HG02623 (cell line): ENCODE data around the gene KIF21B.
"Not testable (repeated sequence)": the region's sequence is repeated elsewhere in the genome, so short reads cannot be mapped to it uniquely, and the experiment has no call there.

ENCODE experiments used
- ATAC-seq: cut with Tn5 transposase; IDR thresholded peaks from one replicate; pipeline ENCODE4 v1.9.1; 2021; ENCODE audit warnings: moderate library complexity; ENCODE audit not compliant: unreplicated experiment

The KIF21B gene

DNA sequence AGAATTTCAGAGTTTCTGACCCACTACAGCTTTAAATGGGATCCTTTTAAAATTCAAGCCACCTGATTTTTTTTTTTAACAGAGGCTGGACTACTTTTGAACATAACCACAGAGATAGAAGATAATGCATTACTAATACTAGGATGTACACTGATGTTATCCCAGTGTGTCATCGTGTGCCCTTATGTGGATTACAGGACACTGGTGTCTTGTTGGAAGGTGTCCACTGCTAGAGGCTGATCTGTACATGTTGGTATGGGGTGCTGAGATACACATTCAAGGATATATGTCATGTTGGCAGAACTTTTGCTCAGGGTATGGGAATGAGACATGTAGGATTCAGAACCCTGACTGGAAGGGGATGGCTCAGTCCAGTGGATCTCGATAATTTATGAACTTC is 72.5 kb downstream of the KIF21B start:
- no peak for ATAC-seq

DNA sequence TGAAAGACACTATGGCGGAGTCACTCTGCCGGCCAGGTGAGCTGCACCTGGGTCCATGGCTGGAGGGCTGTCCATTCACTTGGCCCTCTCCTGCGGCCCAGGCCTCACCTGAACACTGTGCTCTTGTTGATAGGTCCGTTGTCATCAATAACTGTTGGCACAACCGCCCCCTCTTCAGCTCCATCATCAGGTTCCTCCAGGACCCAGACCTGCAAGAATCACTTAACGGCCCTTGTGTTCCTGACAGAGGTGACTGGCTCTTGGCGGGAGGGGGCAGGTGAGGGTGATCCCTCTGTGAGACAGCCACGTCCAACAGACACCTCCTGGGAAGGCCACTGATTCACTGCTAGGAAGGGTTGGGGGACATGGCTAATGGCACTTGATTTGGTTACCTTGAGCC is 73.9 kb downstream of the KIF21B start:
- no peak for ATAC-seq

DNA sequence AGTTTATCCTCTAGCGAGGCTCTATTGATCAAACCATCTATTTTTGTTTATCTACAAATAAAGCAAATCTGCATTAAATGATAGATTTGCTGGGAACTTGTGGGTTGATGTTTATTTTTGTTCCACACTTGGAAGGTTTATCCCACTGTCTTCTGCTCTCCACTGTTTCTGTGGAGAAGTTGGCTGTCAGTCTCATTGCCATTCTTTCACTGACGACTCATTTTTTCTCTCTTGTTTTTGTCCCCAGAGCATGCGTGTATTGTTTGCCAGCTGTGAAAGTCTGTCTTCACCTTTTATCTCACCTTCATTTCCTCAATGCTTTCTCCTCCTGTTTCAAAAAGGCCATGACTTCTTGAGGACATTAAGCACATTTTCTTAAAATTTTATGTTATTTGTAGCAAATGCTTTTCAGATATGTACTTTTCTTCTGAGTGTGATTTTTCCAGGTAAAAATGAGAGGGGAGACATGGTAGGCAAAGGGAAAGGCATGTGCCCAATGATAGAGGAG is 76.4 kb downstream of the KIF21B start:
- ATAC-seq: no peak

DNA sequence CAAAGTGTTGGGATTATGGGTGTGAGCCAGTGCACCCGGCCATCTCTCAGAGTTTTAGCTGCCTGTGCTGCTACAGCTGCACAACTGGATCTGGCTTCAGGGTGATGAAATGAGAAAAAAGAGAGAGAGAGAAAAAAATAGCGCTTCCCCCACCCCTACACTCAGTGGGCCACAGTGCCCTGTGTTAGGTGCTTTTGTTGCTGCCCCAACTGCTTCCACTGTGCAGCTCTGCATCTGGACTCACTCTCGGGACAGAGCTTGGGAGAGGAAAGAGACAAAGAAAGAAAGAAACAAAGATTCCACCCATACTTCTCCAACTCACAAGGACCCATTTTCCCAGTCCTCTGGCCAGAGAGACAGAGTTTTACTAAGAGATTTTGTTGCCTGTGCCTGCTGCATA is 78.4 kb downstream of the KIF21B start:
- no peak for ATAC-seq

DNA sequence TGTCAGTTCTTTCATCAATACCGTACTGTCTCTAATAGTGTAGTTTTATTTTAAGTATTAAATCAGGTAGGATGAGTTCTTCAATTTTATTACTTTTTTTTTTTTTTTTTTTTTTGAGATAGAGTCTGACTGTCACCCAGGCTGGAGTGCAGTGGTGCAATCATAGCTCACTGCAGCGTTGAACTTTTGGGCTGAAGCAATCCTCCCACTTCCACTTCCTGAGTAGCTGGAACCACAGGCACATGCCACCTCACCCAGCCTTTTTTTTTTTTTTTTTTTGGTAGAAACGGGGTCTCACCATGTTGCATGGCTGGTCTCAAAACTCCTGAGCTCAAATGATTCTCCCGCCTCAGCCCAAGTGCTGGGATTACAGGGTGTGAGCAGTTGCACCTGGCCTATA is 84.6 kb downstream of the KIF21B start:
- ATAC-seq: no peak

DNA sequence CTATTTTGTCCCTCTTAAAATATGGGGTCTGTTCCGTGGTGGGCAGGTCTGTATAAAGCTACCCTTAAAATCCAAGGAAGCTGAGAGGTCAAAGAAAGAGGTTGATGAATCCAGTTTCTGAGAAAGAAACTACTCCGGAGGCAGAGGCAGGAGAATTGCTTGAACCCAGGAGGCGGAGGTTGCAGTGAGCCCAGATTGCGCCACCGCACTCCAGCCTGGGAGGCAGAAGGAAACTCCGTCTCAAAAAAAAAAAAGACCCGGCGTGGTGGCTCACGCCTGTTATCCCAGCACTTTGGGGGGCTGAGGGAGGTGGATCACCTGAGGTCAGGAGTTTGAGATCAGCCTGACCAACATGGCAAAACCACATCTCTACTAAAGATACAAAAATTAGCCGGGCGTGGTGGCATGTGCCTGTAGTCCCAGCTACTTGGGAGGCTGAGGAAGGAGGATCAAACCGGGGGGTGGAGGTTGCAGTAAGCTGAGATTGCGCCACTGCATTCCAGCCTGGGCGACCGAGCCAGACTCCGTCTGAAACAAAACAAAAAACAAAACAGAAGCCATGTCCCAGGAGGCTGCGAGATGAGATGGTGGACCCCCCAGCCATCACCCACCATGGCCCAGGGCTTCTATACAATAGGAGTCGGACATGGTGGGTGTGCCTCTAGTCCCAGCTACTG is 88.1 kb downstream of the KIF21B start:
- not testable (repeated sequence) for ATAC-seq

DNA sequence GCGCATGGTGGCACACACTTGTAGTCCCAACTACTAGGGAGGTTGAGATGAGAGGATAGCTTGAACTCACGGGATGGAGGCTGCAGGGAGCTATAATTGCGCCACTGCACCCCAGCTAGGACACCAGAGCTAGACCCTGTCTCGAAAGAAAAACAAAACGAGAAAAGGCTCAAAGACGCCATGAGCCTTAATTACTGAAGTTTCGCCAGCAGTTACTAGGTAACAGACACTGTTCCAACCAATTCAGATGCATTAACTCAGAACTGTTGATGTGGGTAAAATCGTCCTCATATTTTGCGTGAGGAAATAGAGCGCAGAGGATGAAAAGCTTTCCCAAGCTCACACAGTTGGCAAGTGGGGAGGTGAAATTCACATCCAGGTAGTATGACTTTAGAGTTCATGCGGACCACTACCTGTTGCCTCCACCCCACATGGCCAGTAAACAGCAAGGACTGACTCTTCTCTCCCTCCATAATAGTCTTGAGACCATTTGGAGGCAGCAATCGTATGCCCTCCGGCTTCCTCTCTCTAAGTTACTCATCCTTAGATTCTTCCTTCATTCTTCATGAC is 88.8 kb downstream of the KIF21B start:
- ATAC-seq: no peak

DNA sequence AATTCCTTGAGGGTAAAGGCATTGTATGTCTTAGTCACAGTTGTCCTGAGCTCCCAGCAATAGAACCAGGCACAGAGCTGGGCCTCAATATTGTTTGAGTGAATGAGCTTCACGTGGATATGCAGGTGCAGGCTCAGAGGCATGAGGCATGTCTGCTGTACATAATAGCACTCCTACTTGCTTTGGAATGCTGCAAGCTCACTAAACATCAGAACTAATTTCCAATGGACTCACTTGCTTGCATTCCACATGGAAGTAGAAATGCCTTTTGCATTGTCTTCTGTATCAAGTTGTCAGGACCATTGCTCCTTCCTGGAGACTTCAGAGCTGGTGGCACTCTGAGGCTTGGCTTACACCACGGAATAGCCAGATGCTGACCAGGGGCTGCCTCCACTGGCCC is 91.7 kb downstream of the KIF21B start:
- no peak for ATAC-seq

DNA sequence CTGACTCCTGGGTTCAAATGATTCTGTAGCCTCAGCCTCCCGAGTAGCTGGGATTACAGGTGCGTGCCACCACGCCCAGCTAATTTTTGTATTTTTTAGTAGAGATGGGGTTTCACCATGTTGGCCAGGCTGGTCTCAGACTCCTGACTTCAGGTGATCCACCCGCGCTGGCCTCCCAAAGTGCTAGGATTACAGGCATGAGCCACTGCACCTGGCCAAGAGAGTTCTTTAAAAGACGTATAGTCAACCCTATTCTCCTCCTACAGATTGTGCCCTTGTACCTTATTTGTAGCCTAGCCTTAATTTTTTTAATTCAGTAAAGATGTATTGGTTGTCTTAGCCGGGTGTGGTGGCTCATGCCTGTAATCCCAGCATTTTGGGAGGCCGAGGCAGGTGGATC is 93.2 kb downstream of the KIF21B start:
- not testable (repeated sequence) for ATAC-seq

DNA sequence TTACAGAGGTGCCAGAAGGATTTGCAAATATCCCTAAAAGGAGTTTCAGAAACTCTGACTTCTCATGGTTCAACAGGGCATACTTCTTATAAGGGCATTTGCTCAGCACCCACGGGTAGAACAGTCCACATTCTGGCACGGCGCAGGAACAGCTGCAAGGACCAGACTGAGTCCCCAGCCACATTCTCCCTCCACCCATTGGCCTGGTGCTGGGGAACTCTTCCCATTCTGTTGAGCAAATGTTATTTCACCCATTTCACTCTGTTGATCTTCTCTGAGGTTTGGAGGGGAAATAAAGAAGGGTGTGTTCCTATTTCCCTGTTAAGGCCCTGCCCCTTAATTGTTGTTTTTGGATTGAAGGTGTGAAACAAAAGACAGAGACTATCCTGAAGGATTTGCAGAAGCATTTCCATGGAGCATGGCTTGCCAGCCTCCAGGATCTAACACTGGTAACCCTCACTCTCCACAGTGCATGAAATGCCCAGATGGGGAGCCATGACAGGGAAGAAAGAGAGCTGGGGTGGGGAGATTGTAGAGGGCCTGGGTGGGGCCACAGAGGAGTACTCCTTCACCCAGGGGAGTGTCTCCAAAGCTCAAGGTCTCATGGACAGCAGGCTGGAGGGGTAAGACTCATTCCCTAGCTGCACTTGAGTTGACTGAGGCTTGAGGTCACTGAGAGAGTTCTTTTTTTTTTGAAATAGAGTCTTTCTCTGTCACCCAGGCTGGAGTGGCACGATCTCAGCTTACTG is 93.8 kb downstream of the KIF21B start:
- ATAC-seq: no peak

DNA sequence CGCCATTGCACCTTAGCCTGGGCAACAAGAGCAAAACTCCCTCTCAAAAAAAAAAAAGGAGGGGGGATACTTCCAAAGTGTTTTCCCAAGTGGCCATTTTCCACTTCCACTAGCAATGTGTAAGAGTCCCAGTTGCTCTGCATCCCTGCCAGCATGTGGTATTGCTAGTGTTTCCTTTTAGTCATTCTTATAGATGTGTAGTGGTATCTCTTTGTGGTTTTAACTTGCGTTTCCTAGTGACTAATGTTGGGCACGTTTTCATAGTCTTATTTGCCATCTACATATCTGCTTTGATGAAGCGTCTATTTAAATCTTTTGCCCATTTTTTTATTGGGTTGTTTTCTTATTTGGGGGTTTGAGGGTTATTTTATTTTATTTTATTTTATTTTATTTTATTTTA is 97.7 kb downstream of the KIF21B start:
- no peak for ATAC-seq

DNA sequence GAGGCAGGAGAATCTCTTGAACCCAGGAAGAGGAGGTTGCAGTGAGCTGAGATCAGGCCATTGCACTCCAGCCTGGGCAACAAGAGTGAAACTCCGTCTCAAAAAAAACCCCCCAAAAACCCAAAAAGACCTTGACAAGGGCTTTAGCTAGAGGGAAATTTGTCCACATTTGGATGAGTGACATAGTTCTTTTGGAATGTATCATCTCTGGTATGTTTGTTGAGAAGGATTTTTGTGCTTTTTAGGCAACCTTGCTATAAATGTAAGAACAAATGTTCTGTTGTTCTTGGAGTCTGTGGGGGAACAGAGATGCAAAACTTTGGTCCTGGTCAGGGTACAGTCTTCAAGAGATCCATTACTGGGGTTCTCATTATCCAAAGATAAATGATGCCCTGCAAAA is 99.9 kb downstream of the KIF21B start:
- ATAC-seq: no peak

DNA sequence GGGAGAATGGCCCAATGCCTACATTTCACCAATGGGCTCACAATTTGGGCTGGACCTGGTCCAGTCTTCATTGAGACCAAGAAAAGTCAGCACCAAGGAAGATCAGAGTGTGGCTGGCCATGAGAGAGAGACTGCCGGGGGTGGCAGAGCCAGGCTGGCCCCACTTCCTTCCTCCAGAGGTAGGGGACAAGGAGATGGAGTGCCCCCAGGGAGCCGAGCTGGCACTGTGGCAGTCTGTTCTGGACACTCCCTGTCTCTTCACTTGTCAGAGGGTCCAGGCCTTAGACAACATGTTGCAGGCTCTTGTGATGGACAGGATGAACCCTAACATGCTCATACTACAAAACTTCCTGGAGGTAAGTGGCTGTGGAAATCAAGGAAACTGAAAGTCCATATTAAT is 101.1 kb downstream of the KIF21B start:
- ATAC-seq: no peak

DNA sequence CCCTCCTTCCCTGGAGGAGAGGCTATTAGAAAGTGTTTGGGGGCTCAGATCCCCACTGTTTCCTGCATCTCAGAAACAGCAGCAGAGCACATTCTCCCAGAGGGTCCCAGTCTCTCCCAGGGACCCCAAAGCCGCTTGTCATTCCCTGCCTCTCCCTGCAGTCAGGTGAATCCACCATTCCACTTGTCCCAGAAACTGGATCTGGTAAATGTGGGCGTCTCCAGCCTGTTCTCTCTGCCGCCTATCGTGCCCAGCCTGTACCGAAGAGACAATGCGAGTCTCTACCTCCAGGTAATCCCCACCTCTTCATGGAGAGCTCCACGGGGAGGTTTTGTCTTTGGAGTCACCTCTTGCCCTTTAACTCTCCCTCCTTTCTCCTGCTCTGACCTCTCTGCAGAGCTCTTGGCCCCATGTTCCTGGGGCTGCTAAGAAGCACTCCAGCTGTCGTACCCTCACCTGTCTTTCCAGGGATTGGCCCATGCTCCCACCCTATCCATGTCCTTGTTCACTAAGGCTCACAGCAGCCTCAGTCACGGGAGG is 101.9 kb downstream of the KIF21B start:
- ATAC-seq: no peak
